ES-I3 (cell line): Measurements from ENCODE around the gene NIPAL3.

Source experiments
- H3K36me3 ChIP-seq: 2 replicates; pipeline ENCODE4 v1.6.1; 2013; ENCODE audit warnings: mild to moderate bottlenecking, low read length, control low read depth, moderate library complexity; ENCODE audit not compliant: insufficient read depth
- H3K4me1 ChIP-seq: 2 replicates; pipeline ENCODE4 v1.6.1; 2013; ENCODE audit warnings: mild to moderate bottlenecking, control low read depth, low read length; ENCODE audit not compliant: insufficient read depth
- H3K9ac ChIP-seq: 2 replicates; pipeline ENCODE4 v1.6.1; 2013; ENCODE audit warnings: low read depth, mild to moderate bottlenecking, low read length, moderate library complexity
- H3K9me3 ChIP-seq: 2 replicates; pipeline ENCODE4 v1.6.1; 2013; ENCODE audit warnings: mild to moderate bottlenecking, low read length, moderate library complexity; ENCODE audit not compliant: control insufficient read depth, insufficient read depth

NIPAL3 gene

GRCh38 chr1:24385160-24385940 lies 30.3 kb upstream of the NIPAL3 start:
- H3K9me3 ChIP-seq = no peaks in the 10 kb centered on the region
- no peak overlapping the region for H3K9ac ChIP-seq
- H3K4me1 ChIP-seq = no peaks in the 10 kb centered on the region
- no peaks in the 10 kb centered on the region for H3K36me3 ChIP-seq

GRCh38 chr1:24386241-24386640 lies 29.4 kb upstream of the NIPAL3 start:
- Histone ChIP-seq H3K9ac (no peak overlapping the region; the same call in 1 of the 2 replicates), H3K36me3 (no peaks in the 10 kb centered on the region), H3K9me3 (no peaks in the 10 kb centered on the region), H3K4me1 (no peaks in the 10 kb centered on the region)

GRCh38 chr1:24386931-24387330 lies 28.7 kb upstream of the NIPAL3 start:
- Histone ChIP-seq H3K36me3 (no peaks in the 10 kb centered on the region), H3K9ac (no peak overlapping the region), H3K9me3 (no peaks in the 10 kb centered on the region), H3K4me1 (peaks cover 1% of the 10 kb centered on the region; the same call in 1 of the 2 replicates)

- H3K9me3 ChIP-seq = no peaks in the 10 kb centered on the region
- no peak overlapping the region for H3K9ac ChIP-seq
- H3K4me1 ChIP-seq = peaks cover 7% of the 10 kb centered on the region
- no peaks in the 10 kb centered on the region for H3K36me3 ChIP-seq
These were observed 27.9 kb upstream of the NIPAL3 start for GRCh38 chr1:24387636-24388175.

- H3K36me3 ChIP-seq = no peaks in the 10 kb centered on the region
- no peaks in the 10 kb centered on the region for H3K9me3 ChIP-seq
- peaks cover 12% of the 10 kb centered on the region for H3K4me1 ChIP-seq
- no peak overlapping the region for H3K9ac ChIP-seq
These were observed 27.2 kb upstream of the NIPAL3 start for GRCh38 chr1:24388331-24388885.

GRCh38 chr1:24389231-24389678 lies 26.3 kb upstream of the NIPAL3 start:
- no peak overlapping the region for H3K9ac ChIP-seq
- peaks cover 19% of the 10 kb centered on the region for H3K4me1 ChIP-seq
- no peaks in the 10 kb centered on the region for H3K36me3 ChIP-seq
- no peaks in the 10 kb centered on the region for H3K9me3 ChIP-seq

GRCh38 chr1:24390924-24391782 lies 24.4 kb upstream of the NIPAL3 start:
- Histone ChIP-seq H3K9ac (no peak overlapping the region), H3K9me3 (no peaks in the 10 kb centered on the region), H3K4me1 (peaks cover 19% of the 10 kb centered on the region), H3K36me3 (no peaks in the 10 kb centered on the region)

GRCh38 chr1:24391882-24392603 lies 23.6 kb upstream of the NIPAL3 start:
- Histone ChIP-seq H3K4me1 (peaks cover 19% of the 10 kb centered on the region), H3K36me3 (no peaks in the 10 kb centered on the region), H3K9ac (no peak overlapping the region), H3K9me3 (no peaks in the 10 kb centered on the region)

GRCh38 chr1:24392604-24392946 lies 23.0 kb upstream of the NIPAL3 start:
- no peaks in the 10 kb centered on the region for H3K9me3 ChIP-seq
- H3K36me3 ChIP-seq = no peaks in the 10 kb centered on the region
- H3K4me1 ChIP-seq = peaks cover 19% of the 10 kb centered on the region
- no peak overlapping the region for H3K9ac ChIP-seq

GRCh38 chr1:24392982-24393650 lies 22.5 kb upstream of the NIPAL3 start:
- H3K4me1 ChIP-seq = peaks cover 19% of the 10 kb centered on the region
- H3K36me3 ChIP-seq = no peaks in the 10 kb centered on the region
- H3K9me3 ChIP-seq = no peaks in the 10 kb centered on the region
- H3K9ac ChIP-seq = no peak overlapping the region

GRCh38 chr1:24393892-24394291 lies 21.7 kb upstream of the NIPAL3 start:
- H3K9me3 ChIP-seq = no peaks in the 10 kb centered on the region
- H3K9ac ChIP-seq = no peak overlapping the region
- H3K4me1 ChIP-seq = peaks cover 19% of the 10 kb centered on the region
- H3K36me3 ChIP-seq = no peaks in the 10 kb centered on the region

GRCh38 chr1:24400065-24400464 lies 15.5 kb upstream of the NIPAL3 start:
- no peak overlapping the region for H3K9ac ChIP-seq
- H3K4me1 ChIP-seq = no peaks in the 10 kb centered on the region
- H3K36me3 ChIP-seq = no peaks in the 10 kb centered on the region
- no peaks in the 10 kb centered on the region for H3K9me3 ChIP-seq

- no peak overlapping the region for H3K9ac ChIP-seq
- H3K9me3 ChIP-seq = no peaks in the 10 kb centered on the region
- H3K4me1 ChIP-seq = no peaks in the 10 kb centered on the region
- no peaks in the 10 kb centered on the region for H3K36me3 ChIP-seq
These were observed 11.8 kb upstream of the NIPAL3 start for GRCh38 chr1:24403806-24404205.
